OCI-LY7 (cell line): ENCODE results near the gene DNAJA3. TPM values are rescaled to one million over a fixed set of nuclear protein-coding genes. Genes with fewer than 3 reads are reported as not detected.

Experiments used
- BruUV-seq: library from RNA; stranded (reverse); fragments of 400-500 nt; replicated peaks from 2 replicates; lab custom pipeline; 2021; lab: Mats Ljungman, UMichigan
- CTCF ChIA-PET: fragments of 300-600 bp; sonication (Branson Sonifier 250); formaldehyde crosslinking; loops from one replicate; lab custom pipeline; 2022; ENCODE audit warnings: antibody characterized with exemption; ENCODE audit not compliant: unreplicated experiment; lab: Charles Lee
- POLR2A ChIA-PET: fragments of 300-600 bp; sonication (Branson Sonifier 250); formaldehyde crosslinking; loops from one replicate; lab custom pipeline; 2022; ENCODE audit warnings: antibody characterized with exemption; lab: Charles Lee
- DNase-seq: peaks from one replicate; pipeline ENCODE4 v3.0.0-alpha.2; 2015; ENCODE audit warnings: low spot score
- H2AFZ ChIP-seq: fragments of 200-600 bp; sonication (generic), shearing (Covaris generic); 2 replicates; pipeline ENCODE4 v1.6.1; 2014; ENCODE audit warnings: mild to moderate bottlenecking, antibody characterized with exemption, low read length, moderate library complexity
- H3K27ac ChIP-seq: fragments of 200-600 bp; sonication (generic); 2 replicates; pipeline ENCODE4 v1.5.1; 2014; ENCODE audit warnings: mixed run types, low read depth, mild to moderate bottlenecking, moderate library complexity, low read length, inconsistent platforms; ENCODE audit not compliant: poor library complexity, severe bottlenecking
- H3K36me3 ChIP-seq: fragments of 200-600 bp; sonication (generic); 2 replicates; pipeline ENCODE4 v1.6.1; 2014; ENCODE audit warnings: mild to moderate bottlenecking, antibody characterized with exemption, low read length, moderate library complexity, mixed read lengths; ENCODE audit not compliant: insufficient read depth
- H3K4me1 ChIP-seq: fragments of 200-600 bp; sonication (generic); 2 replicates; pipeline ENCODE4 v1.5.1; 2014; ENCODE audit warnings: mild to moderate bottlenecking, low read length; ENCODE audit not compliant: insufficient read depth, poor library complexity, severe bottlenecking
- H3K4me2 ChIP-seq: fragments of 200-600 bp; sonication (generic); 2 replicates; pipeline ENCODE4 v1.6.1; 2014; ENCODE audit warnings: mild to moderate bottlenecking, low read length
- H3K4me3 ChIP-seq: fragments of 200-600 bp; sonication (generic); 2 replicates; pipeline ENCODE4 v1.5.1; 2014; ENCODE audit warnings: mild to moderate bottlenecking, low read depth, low read length; ENCODE audit not compliant: poor library complexity, severe bottlenecking
- H3K79me2 ChIP-seq: fragments of 200-600 bp; sonication (generic); 2 replicates; pipeline ENCODE4 v1.6.1; 2016; ENCODE audit warnings: low read depth, mild to moderate bottlenecking, low read length, moderate library complexity, mixed read lengths; ENCODE audit not compliant: insufficient read depth
- H3K9me2 ChIP-seq: fragments of 200-600 bp; sonication (generic); 2 replicates; pipeline ENCODE4 v1.6.1; 2016; ENCODE audit warnings: mild to moderate bottlenecking, low read length, mixed read lengths; ENCODE audit not compliant: insufficient read depth
- H3K9me3 ChIP-seq: fragments of 200-600 bp; sonication (generic); 2 replicates; pipeline ENCODE4 v1.6.1; 2014; ENCODE audit warnings: mild to moderate bottlenecking, mixed run types, low read length, mixed read lengths
- H4K20me1 ChIP-seq: fragments of 200-600 bp; sonication (generic); 2 replicates; pipeline ENCODE4 v1.6.1; 2014; ENCODE audit warnings: mild to moderate bottlenecking, antibody characterized with exemption, low read length, moderate library complexity, mixed read lengths; ENCODE audit not compliant: insufficient read depth
- EZH2phosphoT487 ChIP-seq: fragments of 200-600 bp; sonication (generic); IDR thresholded peaks from 2 replicates; pipeline ENCODE4 v1.6.1; 2018; ENCODE audit warnings: low read depth, borderline replicate concordance, mild to moderate bottlenecking, mixed run types, antibody characterized with exemption, low read length, moderate library complexity, mixed read lengths
- intact Hi-C: fragments of 100-400 bp; cut with micrococcal nuclease; formaldehyde crosslinking; loops from one replicate; pipeline ENCODE4 v1.10.0; 2022; ENCODE audit not compliant: unreplicated experiment
- total RNA-seq, 2 experiments: library from RNA; depleted of rRNA in 1 of 2; stranded (reverse); fragments of >200 nt in 1 of 2; shearing (Covaris generic) in 1 of 2; gene quantifications; 2 replicates each; pipeline ENCODE4 v1.2.3, GENCODE V29; 2014 to 2022
- TF ChIP-seq, protein P1 (sequence below): fragments of 200-600 bp; sonication (generic); conservative IDR thresholded peaks from 2 replicates; pipeline ENCODE4 v1.5.1; 2014; ENCODE audit warnings: mild to moderate bottlenecking, antibody characterized with exemption, low read length, moderate library complexity, mixed read lengths

The DNAJA3 gene
- total RNA-seq, 2 experiments from 2014 or later: 89.8 to 94.3 TPM

GRCh38 chr16:4450931-4451519 is 25.4 kb downstream of the DNAJA3 start:
- H3K4me2 ChIP-seq: no peak overlapping the region
- H3K4me3 ChIP-seq: no peak overlapping the region
- H3K27ac ChIP-seq: no peak overlapping the region
- H3K79me2 ChIP-seq: no peaks in the 10 kb centered on the region
- H3K4me1 ChIP-seq: no peaks in the 10 kb centered on the region
- no peaks in the 10 kb centered on the region for H3K9me3 ChIP-seq
- intact Hi-C loops: no loop called here
- no TSS peak for BruUV-seq
- no peak for DNase-seq
- TF ChIP-seq, protein P1, sequence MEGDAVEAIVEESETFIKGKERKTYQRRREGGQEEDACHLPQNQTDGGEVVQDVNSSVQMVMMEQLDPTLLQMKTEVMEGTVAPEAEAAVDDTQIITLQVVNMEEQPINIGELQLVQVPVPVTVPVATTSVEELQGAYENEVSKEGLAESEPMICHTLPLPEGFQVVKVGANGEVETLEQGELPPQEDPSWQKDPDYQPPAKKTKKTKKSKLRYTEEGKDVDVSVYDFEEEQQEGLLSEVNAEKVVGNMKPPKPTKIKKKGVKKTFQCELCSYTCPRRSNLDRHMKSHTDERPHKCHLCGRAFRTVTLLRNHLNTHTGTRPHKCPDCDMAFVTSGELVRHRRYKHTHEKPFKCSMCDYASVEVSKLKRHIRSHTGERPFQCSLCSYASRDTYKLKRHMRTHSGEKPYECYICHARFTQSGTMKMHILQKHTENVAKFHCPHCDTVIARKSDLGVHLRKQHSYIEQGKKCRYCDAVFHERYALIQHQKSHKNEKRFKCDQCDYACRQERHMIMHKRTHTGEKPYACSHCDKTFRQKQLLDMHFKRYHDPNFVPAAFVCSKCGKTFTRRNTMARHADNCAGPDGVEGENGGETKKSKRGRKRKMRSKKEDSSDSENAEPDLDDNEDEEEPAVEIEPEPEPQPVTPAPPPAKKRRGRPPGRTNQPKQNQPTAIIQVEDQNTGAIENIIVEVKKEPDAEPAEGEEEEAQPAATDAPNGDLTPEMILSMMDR: no peak
- no peak for TF ChIP-seq EZH2phosphoT487
- ChIA-PET CTCF (no interaction called here), POLR2A (interaction anchor here (0.6 kb wide), 1 partner anchor 99 kb away, joined by 3 read pairs; no protein-coding TSS in a partner anchor)
- H4K20me1 ChIP-seq: no peaks in the 10 kb centered on the region
- H2AFZ ChIP-seq: no peak overlapping the region
- peaks cover 96% of the 10 kb centered on the region for H3K36me3 ChIP-seq
- no peaks in the 10 kb centered on the region for H3K9me2 ChIP-seq

GRCh38 chr16:4452674-4453073 is 27.0 kb downstream of the DNAJA3 start:
- ChIA-PET POLR2A (no interaction called here), CTCF (no interaction called here)
- no peaks in the 10 kb centered on the region for H4K20me1 ChIP-seq
- no peaks in the 10 kb centered on the region for H3K4me1 ChIP-seq
- H3K36me3 ChIP-seq: peaks cover 96% of the 10 kb centered on the region
- DNase-seq: no peak
- intact Hi-C loops: no loop called here
- BruUV-seq: no TSS peak
- no peak overlapping the region for H3K27ac ChIP-seq
- no peak overlapping the region for H3K4me2 ChIP-seq
- no peaks in the 10 kb centered on the region for H3K9me2 ChIP-seq
- no peaks in the 10 kb centered on the region for H3K9me3 ChIP-seq
- no peaks in the 10 kb centered on the region for H3K79me2 ChIP-seq
- no peak overlapping the region for H3K4me3 ChIP-seq
- no peak for TF ChIP-seq EZH2phosphoT487
- TF ChIP-seq, protein P1: no peak
- no peak overlapping the region for H2AFZ ChIP-seq

DNA sequence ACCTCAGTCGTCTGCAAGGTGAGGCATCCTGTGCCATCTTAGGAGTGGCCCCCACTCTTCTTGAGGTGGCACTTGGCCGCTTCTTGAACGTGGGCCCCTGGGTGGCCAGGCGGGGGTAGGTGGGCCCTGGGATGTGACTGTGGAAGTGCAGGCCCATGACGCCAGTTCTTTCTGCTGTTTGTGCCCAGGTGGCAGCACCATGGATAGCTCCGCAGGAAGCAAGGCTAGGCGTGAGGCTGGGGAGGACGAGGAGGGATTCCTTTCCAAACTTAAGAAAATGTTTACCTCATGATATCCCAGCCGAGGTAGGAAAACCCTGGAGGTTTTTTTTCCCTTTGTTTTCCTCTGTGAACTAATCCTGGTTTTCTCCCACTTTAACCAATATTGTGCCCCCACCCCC is 29.0 kb downstream of the DNAJA3 start:
- Histone ChIP-seq H2AFZ (no peak overlapping the region), H4K20me1 (no peaks in the 10 kb centered on the region), H3K27ac (no peak overlapping the region), H3K4me3 (no peak overlapping the region), H3K79me2 (no peaks in the 10 kb centered on the region), H3K4me1 (no peaks in the 10 kb centered on the region), H3K36me3 (peaks cover 96% of the 10 kb centered on the region), H3K9me2 (no peaks in the 10 kb centered on the region), H3K4me2 (no peak overlapping the region), H3K9me3 (no peaks in the 10 kb centered on the region)
- no TSS peak for BruUV-seq
- no peak for TF ChIP-seq EZH2phosphoT487
- TF ChIP-seq, protein P1: no peak
- POLR2A ChIA-PET: no interaction called here
- DNase-seq: no peak
- CTCF ChIA-PET: no interaction called here
- intact Hi-C loops: no loop called here
